Bronchial epithelial cell (primary cell): ENCODE results near the gene RIGI. TPM values are rescaled to one million over a fixed set of nuclear protein-coding genes. Genes with fewer than 3 reads are reported as not detected.
A peak's percentile ranks its signal among the peaks of the same experiment; 100 is the strongest.

Experiments used
- DNase-seq: peaks from one replicate; pipeline ENCODE4 v3.0.0-alpha.2; 2010; ENCODE audit warnings: low read depth
- FAIRE-seq: peaks from 2 replicates; lab custom pipeline; 2011; peaks lifted over from hg19 to GRCh38; lab: Jason Lieb, UNC
- H3K27me3 ChIP-seq: 2 replicates; pipeline ENCODE4 v1.5.1; 2011; ENCODE audit warnings: low read length; ENCODE audit not compliant: control insufficient read depth, insufficient read depth
- H3K36me3 ChIP-seq: 2 replicates; pipeline ENCODE4 v1.5.1; 2011; ENCODE audit warnings: low read length; ENCODE audit not compliant: control insufficient read depth, insufficient read depth
- H3K4me3 ChIP-seq: 2 replicates; pipeline ENCODE4 v1.5.1; 2011; ENCODE audit warnings: mild to moderate bottlenecking, low read depth, low read length, control low read depth
- total RNA-seq: library from RNA; depleted of rRNA; stranded (reverse); fragments of >200 nt; gene quantifications from 2 replicates; pipeline ENCODE4 v1.2.1, GENCODE V29; 2014
- TF ChIP-seq, protein P1 (sequence below): IDR thresholded peaks from 2 replicates; pipeline ENCODE4 v1.5.1; 2011; ENCODE audit warnings: mild to moderate bottlenecking, moderate library complexity, low read length, control low read depth, inconsistent platforms; ENCODE audit not compliant: insufficient read depth, severe bottlenecking

Gene RIGI
- total RNA-seq, 1 donor from 2014 or later: 2.9 TPM

DNA sequence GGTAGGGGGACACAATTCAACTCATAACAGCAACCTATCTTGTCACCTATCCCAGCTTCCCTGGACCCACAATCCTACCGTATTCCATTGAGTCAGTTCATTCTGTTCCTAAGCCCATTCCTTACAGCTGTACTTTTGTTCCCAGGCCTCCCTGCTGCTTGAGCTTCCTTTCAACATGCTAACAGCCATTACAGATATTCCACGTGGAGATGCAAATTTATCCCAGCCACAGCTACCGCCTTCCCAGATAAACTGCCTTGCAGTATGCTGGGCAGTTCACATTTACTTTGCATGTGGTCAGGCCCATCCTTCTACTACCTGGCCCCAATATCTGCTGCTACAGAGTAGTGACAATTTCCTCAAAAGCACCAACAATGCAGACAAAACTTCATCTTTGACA is 23.0 kb downstream of the RIGI start:
- no peak for FAIRE-seq
- TF ChIP-seq, protein P1, sequence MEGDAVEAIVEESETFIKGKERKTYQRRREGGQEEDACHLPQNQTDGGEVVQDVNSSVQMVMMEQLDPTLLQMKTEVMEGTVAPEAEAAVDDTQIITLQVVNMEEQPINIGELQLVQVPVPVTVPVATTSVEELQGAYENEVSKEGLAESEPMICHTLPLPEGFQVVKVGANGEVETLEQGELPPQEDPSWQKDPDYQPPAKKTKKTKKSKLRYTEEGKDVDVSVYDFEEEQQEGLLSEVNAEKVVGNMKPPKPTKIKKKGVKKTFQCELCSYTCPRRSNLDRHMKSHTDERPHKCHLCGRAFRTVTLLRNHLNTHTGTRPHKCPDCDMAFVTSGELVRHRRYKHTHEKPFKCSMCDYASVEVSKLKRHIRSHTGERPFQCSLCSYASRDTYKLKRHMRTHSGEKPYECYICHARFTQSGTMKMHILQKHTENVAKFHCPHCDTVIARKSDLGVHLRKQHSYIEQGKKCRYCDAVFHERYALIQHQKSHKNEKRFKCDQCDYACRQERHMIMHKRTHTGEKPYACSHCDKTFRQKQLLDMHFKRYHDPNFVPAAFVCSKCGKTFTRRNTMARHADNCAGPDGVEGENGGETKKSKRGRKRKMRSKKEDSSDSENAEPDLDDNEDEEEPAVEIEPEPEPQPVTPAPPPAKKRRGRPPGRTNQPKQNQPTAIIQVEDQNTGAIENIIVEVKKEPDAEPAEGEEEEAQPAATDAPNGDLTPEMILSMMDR: no peak
- no peak for DNase-seq
- Histone ChIP-seq H3K36me3 (no peaks in the 10 kb centered on the region), H3K4me3 (no peak overlapping the region), H3K27me3 (no peaks in the 10 kb centered on the region)

DNA sequence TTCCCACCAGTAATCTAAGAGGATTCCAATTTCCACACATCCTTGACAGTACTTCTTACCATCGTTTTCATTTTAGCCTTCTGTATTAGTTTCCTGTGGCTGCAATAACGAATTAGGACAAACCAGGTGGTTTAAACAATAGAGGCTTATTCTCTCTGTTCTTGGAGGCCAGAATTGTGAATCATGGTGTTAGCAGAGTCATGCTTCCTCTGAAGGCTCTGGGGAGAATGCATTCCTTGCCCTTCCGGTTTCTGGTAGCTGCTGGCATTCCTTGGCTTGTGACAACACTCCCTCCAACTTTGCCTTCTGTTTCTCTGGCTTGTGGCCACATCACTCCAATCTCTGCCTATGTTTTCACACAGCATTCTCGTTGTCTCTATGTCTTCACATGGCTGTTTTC is 23.5 kb downstream of the RIGI start:
- TF ChIP-seq, protein P1: no peak
- DNase-seq: peak; percentile 90
- Histone ChIP-seq H3K4me3 (no peak overlapping the region), H3K36me3 (no peaks in the 10 kb centered on the region), H3K27me3 (no peaks in the 10 kb centered on the region)
- no peak for FAIRE-seq

- FAIRE-seq: no peak
- DNase-seq: no peak
- TF ChIP-seq, protein P1: no peak
- Histone ChIP-seq H3K4me3 (no peak overlapping the region), H3K36me3 (no peaks in the 10 kb centered on the region), H3K27me3 (no peaks in the 10 kb centered on the region)
Measured at GRCh38 chr9:32501868-32502267, 24.1 kb downstream of the RIGI start.

GRCh38 chr9:32500768-32501167 is 25.2 kb downstream of the RIGI start:
- TF ChIP-seq, protein P1: no peak
- DNase-seq (peak; percentile 84), FAIRE-seq (no peak)
- H3K36me3 ChIP-seq: no peaks in the 10 kb centered on the region
- H3K27me3 ChIP-seq: no peaks in the 10 kb centered on the region
- no peak overlapping the region for H3K4me3 ChIP-seq

DNA sequence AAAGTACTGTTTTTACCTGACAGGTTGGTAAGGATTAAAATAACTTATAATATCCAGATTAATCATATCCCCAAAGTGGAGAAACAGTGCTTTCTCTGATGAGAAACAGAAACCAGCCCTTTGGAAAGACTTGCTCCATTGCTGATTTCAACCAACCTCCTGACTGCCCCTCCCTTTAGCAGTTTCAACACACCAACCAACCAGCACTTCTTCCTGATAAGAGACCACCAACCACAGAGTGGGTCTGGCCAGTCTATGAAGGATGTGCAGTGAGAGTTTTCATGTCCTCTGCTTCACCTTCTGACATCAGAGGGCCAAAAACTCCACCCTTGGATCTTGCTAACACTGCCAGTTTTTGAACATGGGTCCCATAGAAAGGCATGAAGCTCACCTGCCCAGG is 28.1 kb downstream of the RIGI start:
- DNase-seq: no peak
- FAIRE-seq: no peak
- H3K36me3 ChIP-seq: no peaks in the 10 kb centered on the region
- TF ChIP-seq, protein P1: no peak
- H3K27me3 ChIP-seq: no peaks in the 10 kb centered on the region
- no peak overlapping the region for H3K4me3 ChIP-seq

GRCh38 chr9:32490601-32491000 is 35.4 kb downstream of the RIGI start:
- DNase-seq (no peak), FAIRE-seq (no peak)
- H3K4me3 ChIP-seq: no peak overlapping the region
- no peaks in the 10 kb centered on the region for H3K36me3 ChIP-seq
- no peaks in the 10 kb centered on the region for H3K27me3 ChIP-seq
- TF ChIP-seq, protein P1: no peak
